HG02798 (cell line): ENCODE data around the gene KCNIP1.

Experiments used
- ATAC-seq: cut with Tn5 transposase; IDR thresholded peaks from one replicate; pipeline ENCODE4 v1.9.1; 2021; ENCODE audit warnings: mild to moderate bottlenecking; ENCODE audit not compliant: unreplicated experiment, poor library complexity

KCNIP1 gene

GRCh38 chr5:170482511-170482910 is 21.3 kb upstream of the KCNIP1 start:
- ATAC-seq: no peak

- no peak for ATAC-seq
These were observed 19.9 kb upstream of the KCNIP1 start for GRCh38 chr5:170483701-170484458.

- ATAC-seq: no peak
These were observed 19.4 kb upstream of the KCNIP1 start for GRCh38 chr5:170484459-170484831.

- ATAC-seq: no peak
These were observed 18.8 kb upstream of the KCNIP1 start for GRCh38 chr5:170484847-170485615.

GRCh38 chr5:170485616-170485911 is 18.3 kb upstream of the KCNIP1 start:
- ATAC-seq: no peak

- ATAC-seq: no peak
These were observed 17.4 kb upstream of the KCNIP1 start for GRCh38 chr5:170486371-170486770.

GRCh38 chr5:170488570-170488969 is 15.2 kb upstream of the KCNIP1 start:
- ATAC-seq: no peak

GRCh38 chr5:170489199-170489598 is 14.6 kb upstream of the KCNIP1 start:
- no peak for ATAC-seq

- no peak for ATAC-seq
These were observed 13.4 kb upstream of the KCNIP1 start for GRCh38 chr5:170490381-170490780.

- no peak for ATAC-seq
These were observed 12.3 kb upstream of the KCNIP1 start for GRCh38 chr5:170491479-170491878.

- no peak for ATAC-seq
These were observed 10.6 kb upstream of the KCNIP1 start for GRCh38 chr5:170493028-170493820.

GRCh38 chr5:170494041-170494440 is 9.8 kb upstream of the KCNIP1 start:
- ATAC-seq: no peak

- no peak for ATAC-seq
These were observed 7.8 kb upstream of the KCNIP1 start for GRCh38 chr5:170495825-170496661.

GRCh38 chr5:170496662-170497028 is 7.2 kb upstream of the KCNIP1 start:
- no peak for ATAC-seq

- ATAC-seq: no peak
These were observed 6.3 kb upstream of the KCNIP1 start for GRCh38 chr5:170497311-170498038.

- no peak for ATAC-seq
These were observed 4.9 kb upstream of the KCNIP1 start for GRCh38 chr5:170498811-170499351.

GRCh38 chr5:170499621-170500020 is 4.2 kb upstream of the KCNIP1 start:
- ATAC-seq: no peak

GRCh38 chr5:170501361-170501760 is 2.5 kb upstream of the KCNIP1 start:
- ATAC-seq: no peak

GRCh38 chr5:170501931-170502330 is 1.9 kb upstream of the KCNIP1 start:
- no peak for ATAC-seq
